Neural progenitor cell (in vitro differentiated cells): Measurements from ENCODE around the gene ZC3H12C.

Source experiments
- CTCF ChIP-seq: fragments of 200-600 bp; sonication (generic); IDR thresholded peaks from 2 replicates; pipeline ENCODE4 v1.5.1; 2017; ENCODE audit warnings: antibody characterized with exemption, mild to moderate bottlenecking
- EZH2 ChIP-seq: fragments of 200-600 bp; sonication (generic); IDR thresholded peaks from 2 replicates; pipeline ENCODE4 v1.6.1; 2017; ENCODE audit warnings: antibody characterized with exemption, mild to moderate bottlenecking, moderate library complexity
- EZH2phosphoT487 ChIP-seq: fragments of 200-600 bp; sonication (generic); IDR thresholded peaks from 2 replicates; pipeline ENCODE4 v1.6.1; 2017; ENCODE audit warnings: antibody characterized with exemption

DNA sequence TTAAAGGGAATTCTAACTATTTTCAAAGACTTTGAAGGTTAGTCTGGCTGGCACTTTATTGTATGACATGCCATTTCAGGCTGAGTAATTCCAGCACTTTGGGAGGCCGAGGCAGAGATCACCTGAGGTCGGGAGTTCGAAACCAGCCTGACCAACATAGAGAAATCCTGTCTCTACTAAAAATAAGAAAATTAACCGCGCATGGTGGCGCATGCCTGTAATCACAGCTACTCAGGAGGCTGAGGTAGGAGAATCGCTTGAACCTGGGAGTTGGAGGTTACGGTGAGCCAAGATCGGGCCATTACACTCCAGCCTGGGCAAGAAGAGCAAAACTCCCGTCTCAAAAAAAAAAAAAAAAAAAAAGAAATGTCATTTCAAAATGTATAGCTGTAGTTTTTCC lies 107.6 kb downstream of the ZC3H12C start:
- TF ChIP-seq CTCF (no peak), EZH2 (no peak), EZH2phosphoT487 (no peak)
